Amygdala (tissue), 56 donors: Measurements from ENCODE around the gene CTNNA2.
"Not testable (repeated sequence)": the region's sequence is repeated elsewhere in the genome, so short reads cannot be mapped to it uniquely, and the experiment has no call there.

Experiments
- DNase-seq, 56 donors: peaks; one replicate each; lab custom pipeline; 2025; lab: John Stamatoyannopoulos, UW

Gene CTNNA2

GRCh38 chr2:80120866-80121265 is 608.0 kb downstream of the CTNNA2 start:
- DNase-seq = no peak

- no peak for DNase-seq
Observed at GRCh38 chr2:80122675-80123074, 609.8 kb downstream of the CTNNA2 start.

DNA sequence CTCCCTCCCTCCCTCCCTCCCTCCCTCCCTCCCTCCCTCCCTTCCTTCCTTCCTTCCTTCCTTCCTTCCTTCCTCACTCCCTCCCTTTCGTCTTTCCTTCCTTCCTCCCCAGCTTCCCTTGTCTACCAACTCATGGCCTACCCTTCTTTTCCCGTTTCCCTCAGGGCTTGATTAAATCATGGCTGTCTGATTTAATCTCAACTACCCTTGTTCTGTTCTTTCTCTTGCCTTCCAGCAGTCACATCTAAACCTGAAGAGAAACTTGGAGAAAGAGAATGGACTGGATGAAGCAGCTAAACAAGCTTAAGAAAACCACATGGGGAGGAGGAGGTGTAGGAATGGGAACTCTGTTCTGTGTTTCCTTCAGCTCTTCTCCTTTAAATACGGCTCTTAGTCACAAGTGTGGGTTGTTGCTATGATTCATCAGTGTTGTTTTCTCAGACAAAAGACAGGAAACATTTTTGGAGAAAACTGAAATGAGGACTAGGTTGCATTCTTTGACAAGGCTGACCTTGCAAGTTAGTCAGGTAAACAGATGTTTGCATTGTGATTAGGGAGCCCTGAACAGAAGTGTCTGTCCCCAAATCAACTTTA is 613.8 kb downstream of the CTNNA2 start:
- no peak for DNase-seq

DNA sequence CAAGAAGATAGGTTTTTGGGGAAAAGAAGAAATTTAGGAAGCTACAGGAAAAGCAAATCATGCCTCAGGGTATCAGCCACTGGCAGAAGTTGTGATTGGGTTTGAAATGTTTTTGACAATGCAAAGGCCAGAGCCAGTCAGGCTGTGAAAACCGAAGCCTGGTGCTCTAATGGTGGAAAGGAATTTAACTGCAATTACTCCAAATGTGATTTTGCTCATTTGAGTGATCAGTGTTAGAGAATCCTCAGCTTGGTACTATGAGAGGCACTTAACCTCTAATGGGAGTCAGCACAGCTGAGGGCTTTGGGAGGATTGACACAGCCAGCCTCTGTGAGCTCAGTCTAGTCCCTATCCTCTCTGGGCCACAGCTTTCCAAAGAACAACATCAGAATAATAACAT is 615.2 kb downstream of the CTNNA2 start:
- DNase-seq = no peak

DNA sequence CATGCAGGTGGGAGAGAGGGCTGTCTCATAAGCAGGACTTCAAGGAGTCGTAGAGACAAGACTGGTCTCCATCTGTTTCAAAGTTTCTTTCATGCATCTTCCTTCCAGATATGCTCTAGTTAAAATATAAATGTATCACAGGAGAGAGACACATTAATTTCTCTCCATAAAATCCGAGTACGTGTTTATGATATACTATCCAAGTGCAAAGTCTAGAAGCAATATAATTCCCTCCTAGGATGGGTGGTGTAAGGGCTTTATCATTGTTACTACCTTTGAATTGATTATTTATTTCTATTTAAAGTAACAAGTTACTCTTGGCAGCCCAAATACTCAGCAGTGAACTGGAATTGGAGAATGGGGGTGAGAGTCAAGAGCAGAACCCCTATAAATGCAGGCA is 619.4 kb downstream of the CTNNA2 start:
- no peak for DNase-seq

DNA sequence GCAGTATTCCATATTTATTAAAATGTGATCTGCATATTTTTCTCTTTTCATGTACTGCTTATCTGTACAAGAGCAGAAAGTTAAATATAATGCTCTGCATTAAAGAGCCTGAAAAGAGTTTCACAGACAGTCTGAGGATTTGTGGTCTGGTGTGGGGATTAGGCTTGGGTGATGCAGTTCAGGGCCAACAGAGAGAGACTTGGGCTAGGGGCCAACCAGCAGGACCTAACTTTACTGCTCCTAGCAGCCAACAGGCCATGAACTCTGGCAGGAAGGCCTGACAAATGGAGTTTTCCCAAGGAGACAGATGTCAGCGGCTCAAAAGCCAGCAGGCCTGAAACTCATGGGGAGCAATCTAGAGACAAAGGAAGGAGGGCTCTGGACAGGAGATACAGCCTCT is 622.1 kb downstream of the CTNNA2 start:
- DNase-seq = no peak

- no peak for DNase-seq
Observed at GRCh38 chr2:80136338-80136737, 623.5 kb downstream of the CTNNA2 start.

DNA sequence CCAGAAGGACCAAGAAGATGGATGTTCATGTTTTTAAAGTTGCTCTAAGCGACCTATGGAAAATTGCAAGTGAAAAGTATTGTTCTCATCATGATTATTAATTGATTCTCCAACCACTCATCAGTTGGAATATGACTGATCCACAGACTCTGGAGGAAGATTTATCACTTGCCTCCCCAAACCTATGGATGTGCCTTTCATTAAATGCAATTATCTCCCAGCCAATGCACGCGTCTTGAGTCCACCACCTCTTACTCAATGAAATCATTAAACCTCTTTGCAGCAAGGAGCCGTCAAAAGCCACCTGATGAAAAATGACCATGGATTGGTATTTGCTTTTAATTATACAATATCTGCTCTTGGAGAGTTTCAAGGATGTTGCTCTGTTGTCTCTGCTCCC is 626.1 kb downstream of the CTNNA2 start:
- DNase-seq = no peak

DNA sequence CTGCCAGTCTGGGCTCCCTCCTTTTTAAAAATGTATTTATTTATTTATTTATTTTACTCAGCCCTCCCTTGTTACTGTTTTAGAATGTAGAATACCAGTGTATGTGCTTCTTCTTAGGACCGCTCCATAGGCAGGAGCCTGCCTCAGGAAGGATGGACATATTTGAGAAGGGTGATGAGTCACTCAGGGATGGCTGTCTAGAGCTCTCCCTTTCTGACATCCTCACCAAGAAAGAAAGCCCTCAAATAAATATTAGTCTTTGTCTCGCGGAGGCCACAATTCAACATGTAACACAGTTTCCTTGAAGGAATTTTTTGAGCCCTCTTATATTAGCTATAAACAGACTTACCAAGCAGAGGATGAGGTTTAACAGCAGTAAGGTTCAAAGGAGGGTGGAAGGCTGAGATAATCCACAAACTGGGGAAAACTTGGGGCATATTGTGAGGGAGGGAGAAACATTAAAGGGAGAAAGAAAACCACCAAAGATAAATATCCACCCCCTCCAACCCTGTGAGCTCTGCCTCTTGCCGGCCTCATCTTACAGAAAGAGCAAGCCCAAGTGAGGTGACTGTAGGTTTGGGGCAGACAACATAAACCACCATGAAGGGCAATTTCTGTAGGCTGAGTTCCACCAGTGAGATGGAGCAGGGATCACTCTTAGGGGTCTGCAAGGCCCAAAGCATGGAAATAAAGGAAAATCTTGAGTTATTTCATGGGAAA is 628.3 kb downstream of the CTNNA2 start:
- no peak for DNase-seq

DNA sequence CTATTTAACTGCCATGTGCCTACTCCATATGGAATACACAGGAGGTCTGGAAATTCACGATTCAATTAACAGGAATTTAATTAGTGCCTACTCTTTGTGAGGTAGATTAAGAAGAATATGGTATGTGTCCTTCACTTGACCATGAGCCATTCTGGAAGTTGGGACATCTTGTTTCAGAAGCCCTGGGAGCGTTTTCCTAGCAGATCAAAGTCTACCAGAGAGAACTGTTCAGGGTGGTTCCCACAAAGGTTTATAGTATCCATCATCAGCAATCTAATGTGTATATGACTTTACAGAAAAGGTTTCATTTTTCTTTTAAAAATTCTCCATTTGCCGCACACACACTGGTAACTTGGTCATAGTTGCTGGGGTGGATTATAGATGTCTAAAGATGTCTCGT is 632.6 kb downstream of the CTNNA2 start:
- no peak for DNase-seq

- not testable (repeated sequence) for DNase-seq
Observed at GRCh38 chr2:80146757-80147156, 633.9 kb downstream of the CTNNA2 start.

DNA sequence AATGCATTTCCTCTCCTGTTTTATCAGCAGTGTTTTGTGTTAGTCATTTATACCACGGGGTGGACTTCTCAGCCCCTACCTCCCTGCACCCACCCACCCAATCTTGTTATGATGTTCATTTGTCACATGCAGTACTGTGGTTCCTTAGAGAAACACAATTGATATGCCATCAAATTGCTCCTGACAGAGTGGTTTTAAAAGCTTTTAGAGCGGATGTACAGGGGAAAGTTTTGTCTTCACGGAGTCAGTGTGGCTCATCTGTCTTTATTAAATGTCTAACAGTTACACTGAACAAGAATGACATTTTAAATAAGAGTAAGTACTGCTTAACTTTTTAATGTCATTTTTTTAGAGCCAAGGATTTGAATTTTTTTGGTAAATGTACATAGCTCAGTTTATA is 634.8 kb downstream of the CTNNA2 start:
- DNase-seq = no peak

DNA sequence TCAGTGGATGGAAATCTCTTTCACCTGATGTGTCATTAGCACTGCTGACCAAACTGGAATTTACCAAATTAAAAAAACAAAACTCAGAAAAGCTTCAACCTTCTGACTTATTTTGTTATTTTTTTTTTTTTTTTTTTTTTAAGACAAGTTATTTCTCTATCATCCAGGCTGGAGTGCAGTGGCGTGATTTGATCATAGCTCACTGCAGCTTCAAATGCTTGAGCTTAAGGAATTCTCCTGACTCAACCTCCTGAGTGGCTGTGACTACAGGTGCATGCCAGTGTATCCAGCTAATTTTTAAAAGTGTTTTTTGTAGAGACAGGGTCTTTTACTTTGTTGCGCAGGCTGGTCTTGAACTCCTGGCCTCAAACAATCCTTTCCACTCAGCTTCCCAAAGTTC is 636.1 kb downstream of the CTNNA2 start:
- DNase-seq = no peak

- no peak for DNase-seq
Observed at GRCh38 chr2:80149991-80150390, 637.1 kb downstream of the CTNNA2 start.

DNA sequence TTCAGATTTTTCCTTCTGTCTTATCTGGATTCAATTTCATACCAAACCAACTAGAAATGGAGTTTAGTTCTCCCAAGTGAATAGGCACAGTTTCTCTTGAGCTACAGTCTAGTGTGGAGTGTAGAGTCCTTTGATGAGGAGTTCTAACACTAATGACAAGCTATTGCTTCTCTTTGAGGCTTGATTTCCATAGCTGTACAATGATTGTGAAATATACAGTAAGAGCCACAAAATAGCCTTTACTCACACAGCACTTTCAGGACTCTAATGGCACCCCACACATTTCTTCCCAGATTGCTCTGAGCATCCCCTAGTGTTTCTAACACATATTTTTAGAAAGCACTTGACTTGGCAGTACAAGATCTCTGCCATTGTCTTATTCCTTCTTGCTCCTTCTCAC is 638.4 kb downstream of the CTNNA2 start:
- no peak for DNase-seq

- DNase-seq = no peak
Observed at GRCh38 chr2:80151651-80152050, 638.8 kb downstream of the CTNNA2 start.

- DNase-seq = no peak
Observed at GRCh38 chr2:80153151-80153550, 640.3 kb downstream of the CTNNA2 start.

DNA sequence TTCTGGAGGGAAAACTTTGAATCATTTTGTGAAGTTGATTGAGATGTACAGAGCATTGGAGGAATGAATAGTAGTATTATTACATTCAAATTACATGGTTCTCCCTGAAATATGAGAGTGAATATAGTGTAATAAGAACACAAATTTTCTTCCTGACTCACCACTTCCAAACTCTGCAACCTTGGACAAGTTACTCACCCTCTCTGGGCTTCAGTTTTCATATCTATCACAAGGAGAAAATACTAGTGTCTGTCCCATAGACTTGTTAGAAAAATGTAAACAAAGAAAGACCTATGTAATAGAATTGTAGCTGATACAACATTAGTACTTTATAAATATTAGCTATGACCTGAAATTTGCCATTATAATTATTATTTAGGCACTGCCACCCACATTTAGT is 640.9 kb downstream of the CTNNA2 start:
- no peak for DNase-seq

- DNase-seq = no peak
Observed at GRCh38 chr2:80154231-80154915, 641.5 kb downstream of the CTNNA2 start.

DNA sequence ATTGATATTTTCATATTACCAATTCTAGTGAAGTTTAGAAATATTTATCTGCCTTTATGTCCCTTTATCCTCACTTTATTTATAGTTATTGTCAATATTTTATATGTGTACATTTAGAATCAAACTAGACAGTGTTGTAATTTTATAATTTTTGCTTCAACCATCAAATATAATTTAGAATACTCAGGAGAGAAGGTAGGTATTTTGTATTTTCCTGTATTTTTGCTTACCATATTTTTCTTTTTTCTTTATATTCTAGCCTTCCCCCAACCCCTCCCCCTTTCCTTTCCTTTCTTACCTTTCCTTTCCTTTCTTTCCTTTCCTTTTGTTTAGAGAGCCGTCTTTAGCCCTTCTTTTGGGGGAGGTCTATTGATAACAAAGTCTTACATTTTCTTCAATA is 651.5 kb downstream of the CTNNA2 start:
- no peak for DNase-seq

DNA sequence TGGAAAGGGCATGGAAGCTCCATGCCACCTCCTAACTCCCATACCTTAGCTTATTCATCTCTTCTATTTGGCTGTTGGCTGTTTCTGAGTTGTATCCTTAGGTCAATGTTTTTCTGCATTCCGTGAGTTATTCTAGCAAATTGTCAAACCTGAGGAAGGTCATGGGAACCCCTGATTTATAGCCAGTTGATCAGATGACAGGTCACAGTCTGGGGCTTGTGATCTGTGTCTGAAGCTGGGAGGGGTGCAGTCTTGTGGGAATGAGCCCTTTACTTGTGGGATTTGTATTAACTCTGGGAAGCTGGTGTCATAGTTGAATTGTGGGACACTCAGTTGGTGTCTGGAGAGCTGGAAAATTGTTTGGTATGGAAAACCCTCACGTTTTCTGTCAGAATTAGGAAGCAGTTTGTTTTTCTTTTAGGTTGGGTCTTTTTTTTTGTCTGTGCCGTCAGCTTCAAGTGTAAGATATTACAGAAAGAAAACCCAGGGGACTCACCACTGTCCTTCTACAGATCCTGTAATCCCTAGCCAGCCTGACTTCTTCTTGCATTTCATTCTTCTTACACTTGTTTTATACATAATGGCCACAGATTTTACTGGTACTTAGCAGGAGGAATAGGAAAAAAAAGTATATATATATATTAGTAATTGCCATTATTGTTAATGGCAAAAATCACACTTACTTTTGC is 653.8 kb downstream of the CTNNA2 start:
- no peak for DNase-seq
